Gastrocnemius medialis (tissue), 4 donors: ENCODE measurements around the gene BAK1.
A peak's percentile ranks its signal among the peaks of the same experiment; 100 is the strongest.

ENCODE experiments used
- POLR2A ChIP-seq, 2 donors: fragments of 450-650 bp; IDR thresholded peaks; one replicate each; pipeline ENCODE4 v1.6.1; 2017; ENCODE audit warnings: antibody characterized with exemption in 2 of 2, mild to moderate bottlenecking in 2 of 2, moderate library complexity in 2 of 2
- TF ChIP-seq, protein P1 (sequence below), 5 experiments: fragments of 450-650 bp in 3 of 5; fragments of 200-600 bp in 2 of 5; sonication (generic) in 2 of 5; IDR thresholded peaks in 4 of 5; conservative IDR thresholded peaks in 1 of 5; 1 replicate in 4 of 5; 2 replicates in 1 of 5; pipeline ENCODE4 v1.5.1; 2016 to 2019; ENCODE audit warnings: antibody characterized with exemption in 5 of 5, mild to moderate bottlenecking in 3 of 5, moderate library complexity in 3 of 5

DNA sequence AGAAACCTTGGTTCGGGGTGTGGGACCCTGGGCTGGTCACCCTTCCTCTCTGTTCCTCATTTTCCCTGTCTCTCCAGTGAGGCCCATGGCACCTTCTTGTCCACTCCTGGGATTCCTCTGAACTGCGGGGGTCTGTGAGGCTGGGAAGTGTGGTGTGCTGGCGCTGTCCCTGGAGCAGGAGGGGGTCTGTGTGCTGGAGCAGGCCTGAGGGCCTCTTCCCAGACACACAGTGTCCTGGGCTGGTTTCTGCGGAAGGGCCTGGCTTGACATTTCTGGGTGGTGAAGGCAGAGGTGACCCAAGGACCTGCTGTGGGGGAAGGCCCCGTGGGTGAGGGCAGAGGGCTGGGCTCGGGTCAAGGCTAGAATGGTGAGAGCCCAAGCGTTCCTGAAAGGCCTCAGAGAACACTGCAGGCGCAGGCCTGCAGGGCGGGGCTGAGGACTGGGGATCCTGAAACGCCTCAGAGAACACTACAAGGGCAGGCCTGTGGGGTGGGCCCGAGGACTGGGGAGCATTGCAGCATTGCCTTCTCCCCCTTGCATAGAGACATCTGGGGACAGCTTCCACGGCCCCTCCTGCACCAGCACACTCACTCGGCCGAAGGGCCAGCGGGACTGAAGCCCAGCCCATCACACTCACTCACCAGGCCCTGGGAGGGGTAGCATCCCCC, 10.6 kb upstream of the BAK1 start:
- TF ChIP-seq, protein P1, sequence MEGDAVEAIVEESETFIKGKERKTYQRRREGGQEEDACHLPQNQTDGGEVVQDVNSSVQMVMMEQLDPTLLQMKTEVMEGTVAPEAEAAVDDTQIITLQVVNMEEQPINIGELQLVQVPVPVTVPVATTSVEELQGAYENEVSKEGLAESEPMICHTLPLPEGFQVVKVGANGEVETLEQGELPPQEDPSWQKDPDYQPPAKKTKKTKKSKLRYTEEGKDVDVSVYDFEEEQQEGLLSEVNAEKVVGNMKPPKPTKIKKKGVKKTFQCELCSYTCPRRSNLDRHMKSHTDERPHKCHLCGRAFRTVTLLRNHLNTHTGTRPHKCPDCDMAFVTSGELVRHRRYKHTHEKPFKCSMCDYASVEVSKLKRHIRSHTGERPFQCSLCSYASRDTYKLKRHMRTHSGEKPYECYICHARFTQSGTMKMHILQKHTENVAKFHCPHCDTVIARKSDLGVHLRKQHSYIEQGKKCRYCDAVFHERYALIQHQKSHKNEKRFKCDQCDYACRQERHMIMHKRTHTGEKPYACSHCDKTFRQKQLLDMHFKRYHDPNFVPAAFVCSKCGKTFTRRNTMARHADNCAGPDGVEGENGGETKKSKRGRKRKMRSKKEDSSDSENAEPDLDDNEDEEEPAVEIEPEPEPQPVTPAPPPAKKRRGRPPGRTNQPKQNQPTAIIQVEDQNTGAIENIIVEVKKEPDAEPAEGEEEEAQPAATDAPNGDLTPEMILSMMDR (IDR thresholded peaks at IDR 0.05 in 4 of 5, conservative IDR thresholded peaks at IDR 0.05 in 1 of 5), result peak in 1 of 5 experiments; percentile 9
- TF ChIP-seq POLR2A (IDR thresholded peaks at IDR 0.05), result no peak
